ENCODE results near the gene UBR1.

DNA sequence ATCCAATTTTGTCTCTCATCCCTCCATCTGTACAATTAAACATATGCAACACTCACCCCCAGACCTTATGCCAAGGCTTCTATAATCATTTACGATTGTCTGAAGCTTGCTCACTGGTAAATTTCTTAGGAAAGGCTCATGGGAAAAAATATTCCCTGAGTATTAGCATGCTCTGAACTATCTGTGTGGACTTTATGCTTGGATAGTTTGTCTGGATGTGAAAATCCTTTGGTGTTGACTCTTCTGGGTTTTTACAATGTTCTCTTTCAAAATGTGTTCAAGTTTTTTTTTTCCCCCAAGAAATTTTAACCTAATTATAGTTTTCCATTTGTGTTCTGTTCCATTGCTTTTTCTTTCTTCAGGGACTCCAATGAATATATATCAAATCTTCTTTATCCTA, 165.3 kb downstream of the UBR1 start:
- no peak for TF ChIP-seq EZH2 (IDR thresholded peaks at IDR 0.05; ENCODE audit: borderline replicate concordance, low read length)
- TF ChIP-seq CTCF (IDR thresholded peaks at IDR 0.05; ENCODE audit: low read length), result no peak
